Left ventricle myocardium inferior (tissue), 1 donor: ENCODE data around the gene PRKAR2A. TPM values are rescaled to one million over a fixed set of nuclear protein-coding genes. Genes with fewer than 3 reads are reported as not detected.

Experiments used
- DNase-seq: peaks from one replicate; pipeline ENCODE4 v3.0.0-alpha.2; 2020
- H3K27ac ChIP-seq: fragments of 200-600 bp; replicated peaks from 2 replicates; pipeline ENCODE4 v1.8.0; 2021
- H3K27me3 ChIP-seq: fragments of 200-600 bp; 2 replicates; pipeline ENCODE4 v1.8.0; 2021; ENCODE audit warnings: low read depth
- H3K36me3 ChIP-seq: fragments of 200-600 bp; 2 replicates; pipeline ENCODE4 v1.8.0; 2021
- H3K4me1 ChIP-seq: fragments of 200-600 bp; 2 replicates; pipeline ENCODE4 v1.8.0; 2021
- H3K4me3 ChIP-seq: fragments of 200-600 bp; 2 replicates; pipeline ENCODE4 v1.8.0; 2021; ENCODE audit warnings: mild to moderate bottlenecking, moderate library complexity
- H3K9me3 ChIP-seq: fragments of 200-600 bp; replicated peaks from 2 replicates; pipeline ENCODE4 v1.8.0; 2021
- CTCF ChIP-seq: fragments of 200-600 bp; IDR thresholded peaks from 2 replicates; pipeline ENCODE4 v1.8.0; 2021; ENCODE audit warnings: antibody characterized with exemption, mild to moderate bottlenecking, borderline replicate concordance
- intact Hi-C: fragments of 100-400 bp; cut with micrococcal nuclease; formaldehyde crosslinking; loops from one replicate; pipeline ENCODE4 v1.11.0; 2022
- total RNA-seq: library from RNA; stranded (reverse); fragmentation: NEBNext Ultra II Directional; extraction: Animal tissue kit (Norgen Biotek cat#: 25700); gene quantifications from one replicate; pipeline ENCODE4 v1.2.1, GENCODE V29; 2021
- donor health status: DM: no; HTN: yes; CAD: no; lungs with severe emphysema.

Gene PRKAR2A
- total RNA-seq, 1 donor from 2014 or later: 52.2 TPM

- DNase-seq: no peak
- no peak for TF ChIP-seq CTCF
- no peak overlapping the region for H3K4me3 ChIP-seq
- peaks cover 41% of the 10 kb centered on the region for H3K4me1 ChIP-seq
- no peaks in the 10 kb centered on the region for H3K9me3 ChIP-seq
- H3K27ac ChIP-seq: no peak overlapping the region
- intact Hi-C loops: no loop called here
- no peaks in the 10 kb centered on the region for H3K27me3 ChIP-seq
- H3K36me3 ChIP-seq: no peaks in the 10 kb centered on the region
Observed at GRCh38 chr3:48826451-48826850, 21.2 kb downstream of the PRKAR2A start.

- H3K4me3 ChIP-seq: no peak overlapping the region
- intact Hi-C loops: no loop called here
- DNase-seq: no peak
- H3K9me3 ChIP-seq: no peaks in the 10 kb centered on the region
- no peaks in the 10 kb centered on the region for H3K27me3 ChIP-seq
- H3K27ac ChIP-seq: peak overlapping the region; percentile 56
- H3K36me3 ChIP-seq: no peaks in the 10 kb centered on the region
- H3K4me1 ChIP-seq: peaks cover 27% of the 10 kb centered on the region
- no peak for TF ChIP-seq CTCF
Observed at GRCh38 chr3:48820612-48821324, 26.9 kb downstream of the PRKAR2A start.

GRCh38 chr3:48819234-48820221 lies 28.1 kb downstream of the PRKAR2A start:
- H3K4me1 ChIP-seq: peaks cover 26% of the 10 kb centered on the region
- H3K4me3 ChIP-seq: no peak overlapping the region
- intact Hi-C loops: no loop called here
- no peaks in the 10 kb centered on the region for H3K9me3 ChIP-seq
- H3K27me3 ChIP-seq: no peaks in the 10 kb centered on the region
- H3K36me3 ChIP-seq: no peaks in the 10 kb centered on the region
- DNase-seq: no peak
- H3K27ac ChIP-seq: peak overlapping the region; percentile 56
- TF ChIP-seq CTCF: no peak

- intact Hi-C loops: no loop called here
Observed at GRCh38 chr3:48811524-48811923, 36.1 kb downstream of the PRKAR2A start.

More at GRCh38 chr3:48811524-48811923, 36.1 kb downstream of the PRKAR2A start:
- TF ChIP-seq CTCF: no peak
- H3K4me1 ChIP-seq: no peaks in the 10 kb centered on the region
- no peak overlapping the region for H3K27ac ChIP-seq
- H3K36me3 ChIP-seq: no peaks in the 10 kb centered on the region
- no peak overlapping the region for H3K4me3 ChIP-seq
- no peaks in the 10 kb centered on the region for H3K9me3 ChIP-seq
- H3K27me3 ChIP-seq: no peaks in the 10 kb centered on the region
- no peak for DNase-seq
